ENCODE data around the gene MORN4.
"Not testable (repeated sequence)": the region's sequence is repeated elsewhere in the genome, so short reads cannot be mapped to it uniquely, and the experiment has no call there.

Gene MORN4

DNA sequence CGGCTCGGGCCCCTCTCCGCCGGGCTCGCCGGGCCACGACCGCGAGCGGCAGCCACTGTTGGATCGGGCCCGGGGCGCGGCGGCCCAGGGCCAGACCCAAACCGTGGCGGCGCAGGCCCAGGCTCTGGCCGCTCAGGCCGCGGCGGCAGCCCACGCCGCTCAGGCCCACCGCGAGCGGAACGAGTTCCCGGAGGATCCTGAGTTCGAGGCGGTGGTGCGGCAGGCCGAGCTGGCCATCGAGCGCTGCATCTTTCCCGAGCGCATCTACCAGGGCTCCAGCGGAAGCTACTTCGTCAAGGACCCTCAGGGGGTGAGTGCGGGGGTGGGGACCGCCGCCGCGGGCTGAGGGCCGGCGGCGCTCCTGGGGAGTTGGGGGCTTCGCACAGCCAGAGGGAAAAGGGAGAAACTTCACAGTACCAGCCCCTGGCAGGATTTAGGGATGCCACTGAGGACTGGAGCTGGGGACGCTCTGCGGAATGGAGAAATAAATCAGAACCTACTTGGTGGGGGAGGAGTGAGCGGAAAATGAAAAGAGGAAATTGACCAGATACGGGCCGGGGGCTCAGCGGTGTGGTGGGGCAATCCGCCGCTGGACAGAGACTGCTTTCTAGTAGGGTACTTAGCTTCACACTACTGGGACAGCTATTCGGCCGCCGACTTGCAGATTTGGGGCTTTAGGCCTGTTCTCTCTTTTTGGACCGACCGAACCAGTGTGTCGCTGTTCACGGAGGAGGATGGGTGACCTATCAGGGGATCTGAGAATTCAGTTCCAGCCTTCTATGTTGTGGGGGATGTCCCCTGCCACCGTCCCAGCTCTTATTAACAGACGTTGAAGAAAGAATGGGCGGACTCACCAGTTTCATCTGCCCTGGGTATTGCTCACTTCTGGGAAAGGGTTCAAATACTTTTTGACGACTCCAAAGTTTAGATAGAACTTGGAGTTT lies 7.8 kb upstream of the MORN4 start:
- DNase-seq, result peak; percentile 52

DNA sequence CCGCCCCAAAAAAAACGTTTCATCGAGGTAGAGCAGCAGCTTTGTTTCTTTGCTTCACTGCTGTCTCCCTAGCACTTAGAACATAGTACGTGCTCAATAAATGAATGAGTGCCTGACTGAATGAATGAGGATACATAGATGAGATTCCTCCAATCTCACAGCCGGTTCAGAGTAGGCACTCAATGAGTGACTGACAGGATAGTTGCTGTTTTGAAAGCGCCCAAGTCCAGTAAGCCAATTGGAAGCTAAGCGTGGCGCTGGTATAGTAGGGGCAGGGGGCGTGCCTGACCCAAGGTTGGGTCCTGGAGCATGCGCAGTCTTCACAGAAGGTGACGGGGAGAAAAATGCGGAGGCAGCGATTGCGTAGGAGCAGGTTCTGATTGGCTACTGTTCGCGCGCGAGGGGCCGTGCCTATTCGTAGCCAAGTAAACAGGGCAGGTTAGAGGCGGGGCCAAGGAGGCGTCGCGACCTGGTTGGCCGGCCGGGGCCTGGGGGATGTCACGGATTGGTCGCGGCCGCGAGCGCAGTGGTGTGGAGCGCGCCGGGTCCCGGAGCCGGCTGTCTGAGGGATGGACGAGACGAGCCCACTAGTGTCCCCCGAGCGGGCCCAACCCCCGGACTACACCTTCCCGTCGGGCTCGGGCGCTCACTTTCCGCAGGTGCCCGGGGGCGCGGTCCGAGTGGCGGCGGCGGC lies 7.0 kb upstream of the MORN4 start, which contains the start of gene PI4K2A:
Gene PI4K2A, plus strand, starts transcription at position 498 of the 694 bp plus-strand sequence. Its CDS starts 72 bp downstream, at position 570.
- DNase-seq, result peak; percentile 99

DNA sequence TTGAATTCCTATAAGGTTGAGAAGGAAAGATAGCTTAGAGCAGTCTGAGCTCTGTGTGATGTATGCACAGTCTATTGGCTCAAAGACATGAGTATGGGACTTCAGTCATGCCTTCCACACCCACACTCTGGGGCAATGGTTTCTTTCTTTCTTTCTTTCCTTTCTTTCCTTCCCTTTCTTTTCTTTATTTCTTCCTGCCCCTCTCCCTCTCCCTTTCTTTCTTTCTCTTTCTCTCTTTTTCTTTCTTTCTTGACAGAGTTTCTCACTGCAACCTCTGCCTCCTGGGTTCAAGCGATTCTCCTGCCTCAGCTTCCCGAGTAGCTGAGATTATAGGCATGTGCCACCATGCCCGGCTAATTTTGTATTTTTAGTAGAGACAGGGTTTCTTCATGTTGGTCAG lies 5.8 kb upstream of the MORN4 start:
- not testable (repeated sequence) for DNase-seq

DNA sequence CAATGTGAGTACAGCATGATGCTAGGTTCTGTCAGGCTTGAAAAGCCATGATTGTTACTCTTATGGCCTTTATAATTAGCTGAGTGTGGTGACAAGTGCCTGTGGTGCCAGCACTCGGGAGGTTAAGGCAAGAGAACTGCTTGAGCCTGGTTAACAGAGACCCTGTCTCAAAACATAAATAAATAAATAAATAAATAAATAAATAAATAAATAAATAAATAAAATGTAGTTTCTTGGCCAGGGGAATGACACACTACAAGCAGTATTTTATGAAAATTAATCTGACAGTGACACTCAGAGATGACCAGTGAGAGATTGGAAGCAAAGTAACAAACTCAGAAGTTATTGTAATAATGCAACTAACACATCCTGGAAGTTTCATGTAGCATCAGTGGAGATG lies 2.3 kb upstream of the MORN4 start:
- no peak for DNase-seq

DNA sequence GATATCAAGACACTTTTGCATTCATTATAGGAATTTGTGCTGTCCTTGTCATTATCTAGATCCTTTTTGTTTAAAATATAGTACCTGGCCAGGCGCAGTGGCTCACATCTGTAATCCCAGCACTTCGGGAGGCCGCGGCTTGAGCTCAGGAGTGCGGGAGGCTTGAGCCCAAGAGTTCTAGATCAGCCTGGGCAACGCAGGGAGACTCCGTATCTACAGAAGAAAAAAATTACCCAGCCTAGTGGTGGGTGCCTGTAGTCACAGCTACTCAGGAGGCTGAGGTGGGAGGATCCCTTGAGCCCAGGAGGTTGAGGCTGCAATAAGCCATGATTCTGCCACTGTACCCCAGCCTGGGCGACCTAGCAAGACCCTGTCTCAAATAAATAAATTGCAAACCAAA lies 621 bp upstream of the MORN4 start:
- DNase-seq, result no peak

DNA sequence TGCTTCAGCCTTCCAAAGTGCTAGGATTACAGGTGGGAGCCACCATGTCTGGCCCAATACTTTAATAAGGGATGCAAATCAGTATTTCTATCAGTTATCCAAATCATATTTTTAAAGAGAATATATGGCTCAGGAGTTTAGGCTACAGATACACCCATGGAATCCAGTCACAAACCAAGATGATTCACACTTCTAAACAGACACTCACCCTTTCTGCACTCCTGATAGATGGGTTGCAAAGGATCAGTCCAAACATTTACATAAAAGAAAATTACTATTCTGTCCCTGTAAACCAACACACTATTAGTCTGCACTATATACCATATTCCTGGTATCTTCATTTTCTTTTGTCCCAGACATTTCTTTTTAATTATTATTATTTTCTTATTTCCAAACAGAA lies 2.2 kb downstream of the MORN4 start:
- DNase-seq, result no peak

GRCh38 chr10:97629289-97629688 lies 4.0 kb downstream of the MORN4 start:
- DNase-seq, result no peak

- DNase-seq, result no peak
Measured at GRCh38 chr10:97628228-97628627, 5.1 kb downstream of the MORN4 start.

GRCh38 chr10:97627731-97628130 lies 5.6 kb downstream of the MORN4 start:
- DNase-seq, result no peak

DNA sequence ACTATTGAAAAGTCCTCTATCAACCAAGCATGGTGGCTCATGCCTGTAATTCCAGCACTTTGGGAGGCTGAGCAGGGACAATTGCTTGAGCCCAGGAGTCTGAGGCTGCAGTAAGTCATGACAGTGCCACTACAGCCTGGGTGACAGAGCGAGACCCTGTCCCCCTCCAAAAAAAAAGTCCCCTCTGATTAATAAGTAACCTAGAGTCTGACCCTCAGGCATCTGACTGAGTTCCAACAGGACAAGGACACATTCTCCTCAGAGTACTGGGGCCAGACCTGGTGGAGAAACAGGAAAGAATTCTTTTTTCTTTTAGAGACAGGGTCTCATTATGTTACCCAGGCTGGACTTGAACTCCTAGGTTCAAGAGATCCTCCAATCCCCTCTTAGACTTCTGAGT lies 10.0 kb downstream of the MORN4 start:
- DNase-seq, result no peak

DNA sequence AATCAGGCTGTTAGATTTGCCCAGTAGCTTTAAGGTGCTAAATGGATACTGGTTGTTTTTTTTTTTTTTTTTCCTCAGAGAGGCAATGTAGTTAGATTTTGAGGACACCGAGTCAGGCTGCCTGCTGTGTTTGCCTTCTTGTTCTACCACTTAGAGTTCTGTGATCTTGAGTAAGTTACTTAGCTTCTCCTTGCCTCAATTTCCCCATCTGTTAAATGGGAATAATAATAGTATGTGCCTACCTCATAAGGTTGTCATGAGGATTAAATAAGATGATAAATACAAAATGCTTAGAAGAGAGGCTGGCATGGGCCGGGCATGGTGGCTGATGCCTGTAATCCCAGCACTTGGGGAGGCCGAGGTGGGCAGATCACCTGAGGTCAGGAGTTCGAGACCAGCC lies 14.6 kb downstream of the MORN4 start:
- no peak for DNase-seq

DNA sequence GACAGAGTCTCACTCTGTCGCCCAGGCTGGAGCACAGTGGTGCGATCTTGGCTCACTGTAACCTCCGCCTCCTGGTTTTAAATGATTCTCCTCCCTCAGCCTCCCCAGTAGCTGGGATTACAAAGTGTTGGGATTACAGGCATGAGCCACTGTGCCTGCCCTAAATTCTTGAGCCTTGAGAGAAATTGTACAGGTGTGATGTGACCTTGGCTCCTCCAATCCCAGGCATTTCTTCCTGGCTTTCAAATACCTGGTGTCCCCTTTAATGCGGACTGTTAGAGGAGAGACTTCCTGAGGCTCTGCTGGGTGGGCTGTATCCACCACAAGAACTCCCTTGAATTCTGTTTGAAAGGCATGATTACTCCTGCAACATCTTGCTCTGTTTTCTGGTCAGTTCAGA lies 15.0 kb downstream of the MORN4 start:
- DNase-seq, result no peak

DNA sequence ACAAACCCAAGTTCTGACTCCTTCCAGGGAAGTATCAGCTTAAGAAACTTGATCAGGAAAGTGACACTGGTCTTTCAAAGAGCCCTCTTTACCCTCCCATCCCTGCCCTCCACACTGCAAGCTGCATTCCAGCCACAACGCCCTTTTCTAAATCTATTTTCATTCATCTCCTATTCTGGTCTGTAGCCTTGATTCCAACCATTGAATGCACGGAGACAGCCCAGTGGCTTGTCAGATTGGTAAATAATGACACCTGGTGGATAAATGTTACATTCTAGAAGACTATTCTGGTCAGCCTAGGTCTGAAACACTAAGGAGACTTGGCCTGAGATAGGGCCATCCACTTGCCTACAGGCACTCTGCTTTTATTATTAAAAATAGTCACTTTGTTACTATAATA lies 20.9 kb downstream of the MORN4 start:
- peak; percentile 37 for DNase-seq

DNA sequence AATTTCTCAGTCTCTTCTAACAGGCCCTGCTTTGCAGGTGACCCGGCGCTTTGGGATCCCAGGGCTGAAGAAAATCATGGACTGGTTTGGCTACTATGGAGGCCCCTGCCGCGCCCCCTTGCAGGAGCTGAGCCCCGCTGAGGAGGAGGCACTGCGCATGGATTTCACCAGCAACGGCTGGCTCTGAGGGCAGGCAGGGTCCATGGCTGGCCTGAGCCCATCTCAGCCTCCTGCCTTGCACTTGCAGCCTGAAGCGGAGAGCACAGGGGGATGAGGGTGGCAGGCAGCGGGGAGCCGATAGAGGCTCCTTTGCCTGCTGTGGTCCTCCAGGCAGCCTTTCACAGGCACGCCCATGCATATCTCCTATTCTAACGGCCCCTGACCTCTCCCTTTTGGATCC lies 21.8 kb downstream of the MORN4 start:
- no peak for DNase-seq

- DNase-seq, result no peak
Measured at GRCh38 chr10:97608991-97609561, 24.2 kb downstream of the MORN4 start.

GRCh38 chr10:97607095-97607636 lies 26.1 kb downstream of the MORN4 start:
- DNase-seq, result no peak

GRCh38 chr10:97601268-97602215 lies 31.8 kb downstream of the MORN4 start:
- DNase-seq, result no peak

- DNase-seq, result no peak
Measured at GRCh38 chr10:97600616-97601015, 32.7 kb downstream of the MORN4 start.

- no peak for DNase-seq
Measured at GRCh38 chr10:97599272-97599619, 34.1 kb downstream of the MORN4 start.

- no peak for DNase-seq
Measured at GRCh38 chr10:97598407-97599271, 34.7 kb downstream of the MORN4 start.

GRCh38 chr10:97597778-97598177 lies 35.5 kb downstream of the MORN4 start:
- peak; percentile 25 for DNase-seq
